Coronary artery (tissue), 2 donors: ENCODE data around the gene ANAPC4.

ENCODE experiments used
- DNase-seq: peaks from one replicate; pipeline ENCODE4 v3.0.0-alpha.2; 2017; ENCODE audit warnings: low spot score
- H3K27ac ChIP-seq, 2 donors: fragments of 200-600 bp; sonication (generic); one replicate each; pipeline ENCODE4 v1.5.1; 2016 to 2019
- H3K4me3 ChIP-seq: fragments of 200-600 bp; sonication (generic); 2 replicates; pipeline ENCODE4 v1.5.1; 2016; ENCODE audit warnings: mild to moderate bottlenecking, moderate library complexity
- CTCF ChIP-seq: fragments of 200-600 bp; sonication (generic); IDR thresholded peaks from one replicate; pipeline ENCODE4 v1.5.1; 2019; ENCODE audit warnings: antibody characterized with exemption

Gene ANAPC4

GRCh38 chr4:25443851-25444250 is 66.8 kb downstream of the ANAPC4 start:
- Histone ChIP-seq H3K4me3 (no peak overlapping the region), H3K27ac (no peak overlapping the region)
- DNase-seq = no peak
- TF ChIP-seq CTCF = no peak

GRCh38 chr4:25446611-25447010 is 69.5 kb downstream of the ANAPC4 start:
- no peak for DNase-seq
- Histone ChIP-seq H3K27ac (no peak overlapping the region), H3K4me3 (no peak overlapping the region)
- no peak for TF ChIP-seq CTCF

GRCh38 chr4:25448379-25449109 is 71.5 kb downstream of the ANAPC4 start:
- no peak for DNase-seq
- H3K4me3 ChIP-seq = no peak overlapping the region
- no peak for TF ChIP-seq CTCF
- H3K27ac ChIP-seq = no peak overlapping the region

- Histone ChIP-seq H3K4me3 (no peak overlapping the region), H3K27ac (no peak overlapping the region)
These were observed 72.2 kb downstream of the ANAPC4 start for GRCh38 chr4:25449270-25449669.

GRCh38 chr4:25449688-25450087 is 72.6 kb downstream of the ANAPC4 start:
- Histone ChIP-seq H3K27ac (no peak overlapping the region), H3K4me3 (no peak overlapping the region)
- no peak for TF ChIP-seq CTCF
- DNase-seq = no peak

More at GRCh38 chr4:25449270-25449669, 72.2 kb downstream of the ANAPC4 start:
- DNase-seq = no peak
- TF ChIP-seq CTCF = no peak

GRCh38 chr4:25450491-25450901 is 73.4 kb downstream of the ANAPC4 start:
- Histone ChIP-seq H3K27ac (no peak overlapping the region), H3K4me3 (no peak overlapping the region)
- TF ChIP-seq CTCF = no peak
- DNase-seq = no peak

- no peak for TF ChIP-seq CTCF
- DNase-seq = no peak
- Histone ChIP-seq H3K27ac (no peak overlapping the region), H3K4me3 (no peak overlapping the region)
These were observed 74.6 kb downstream of the ANAPC4 start for GRCh38 chr4:25451676-25452075.
